Astrocyte of the cerebellum (primary cell): ENCODE results near the gene MARCHF10.

Source experiments
- DNase-seq: peaks from one replicate; pipeline ENCODE4 v3.0.0-alpha.2; 2011; ENCODE audit warnings: low read depth
- H3K4me3 ChIP-seq: 2 replicates; pipeline ENCODE4 v1.5.1; 2011; ENCODE audit warnings: mild to moderate bottlenecking, low read depth, low read length, moderate library complexity
- CTCF ChIP-seq: IDR thresholded peaks from 2 replicates; pipeline ENCODE4 v1.5.1; 2012; ENCODE audit warnings: low read length, low read depth, moderate library complexity, mild to moderate bottlenecking; ENCODE audit errors: missing control alignments
- in situ Hi-C: cut with HindIII; loops from 2 replicates; pipeline ENCODE4 v1.10.0; 2017; ENCODE audit warnings: low sequenced_read_pairs

The MARCHF10 gene

GRCh38 chr17:62749926-62750325 is 58.2 kb downstream of the MARCHF10 start:
- no peak for DNase-seq
- no peak overlapping the region for H3K4me3 ChIP-seq
- TF ChIP-seq CTCF, result no peak
- in situ Hi-C loops, result no loop called here

- no peak overlapping the region for H3K4me3 ChIP-seq
- in situ Hi-C loops, result no loop called here
- DNase-seq, result no peak
- no peak for TF ChIP-seq CTCF
Measured at GRCh38 chr17:62746941-62747340, 61.2 kb downstream of the MARCHF10 start.

- in situ Hi-C loops, result no loop called here
- no peak for DNase-seq
- TF ChIP-seq CTCF, result no peak
- no peak overlapping the region for H3K4me3 ChIP-seq
Measured at GRCh38 chr17:62745806-62746205, 62.3 kb downstream of the MARCHF10 start.

- DNase-seq, result no peak
- no peak for TF ChIP-seq CTCF
- no peak overlapping the region for H3K4me3 ChIP-seq
- in situ Hi-C loops, result no loop called here
Measured at GRCh38 chr17:62744259-62744658, 63.9 kb downstream of the MARCHF10 start.

- DNase-seq, result no peak
- in situ Hi-C loops, result no loop called here
- H3K4me3 ChIP-seq, result no peak overlapping the region
- no peak for TF ChIP-seq CTCF
Measured at GRCh38 chr17:62741290-62741689, 66.8 kb downstream of the MARCHF10 start.

- no peak for DNase-seq
- in situ Hi-C loops, result no loop called here
- H3K4me3 ChIP-seq, result no peak overlapping the region
- no peak for TF ChIP-seq CTCF
Measured at GRCh38 chr17:62739645-62740388, 68.3 kb downstream of the MARCHF10 start.
